ENCODE results near the gene FNDC10.
A peak's percentile ranks its signal among the peaks of the same experiment; 100 is the strongest.
"Not testable (repeated sequence)": the region's sequence is repeated elsewhere in the genome, so short reads cannot be mapped to it uniquely, and the experiment has no call there.

Gene FNDC10

DNA sequence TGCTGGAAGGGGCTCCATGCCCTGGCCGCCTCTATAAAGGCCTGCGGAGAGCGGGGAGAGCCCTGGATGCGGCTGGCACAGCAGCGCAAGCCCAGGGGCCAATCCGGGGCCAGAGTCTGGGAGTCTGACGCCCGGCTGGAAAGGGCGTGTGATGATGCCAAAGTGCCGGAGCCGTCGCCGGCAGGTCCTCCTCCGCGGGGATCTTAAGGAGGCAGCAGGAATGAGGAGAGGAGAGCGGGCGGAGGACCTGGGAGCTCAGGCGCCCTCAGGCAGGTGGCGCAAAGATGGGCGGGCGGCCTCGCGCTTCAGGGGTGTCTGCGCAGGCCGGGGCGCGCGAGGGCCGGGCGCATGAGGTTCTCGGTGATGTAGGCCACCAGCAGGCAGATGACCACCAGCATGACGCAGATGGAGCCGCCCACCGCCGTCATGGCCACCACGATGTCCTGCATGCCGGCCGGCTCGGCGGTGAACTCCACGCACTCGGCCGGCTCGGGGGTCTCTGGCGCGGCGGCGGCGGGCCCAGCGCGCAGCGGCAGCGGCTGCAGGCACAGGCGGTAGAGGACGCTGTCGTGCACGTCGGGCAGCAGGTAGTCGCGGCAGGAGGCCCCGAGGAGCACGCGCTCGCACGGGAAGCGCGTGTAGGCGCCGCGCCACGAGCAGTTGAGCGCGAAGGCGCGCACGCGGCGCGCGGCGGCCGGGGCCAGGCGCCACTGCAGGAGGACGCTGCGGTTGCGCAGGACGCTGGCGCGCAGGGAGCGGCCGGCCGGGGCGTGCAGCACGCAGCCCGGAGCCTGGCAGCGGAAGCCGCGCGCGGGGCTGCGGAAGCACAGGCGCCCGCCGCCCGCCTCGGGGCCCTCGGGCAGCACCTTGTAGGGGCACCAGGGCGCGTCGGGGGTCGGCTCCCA, 653 bp downstream of the FNDC10 start:
- peak; percentile 30 for DNase-seq (ENCODE audit: low spot score)

DNA sequence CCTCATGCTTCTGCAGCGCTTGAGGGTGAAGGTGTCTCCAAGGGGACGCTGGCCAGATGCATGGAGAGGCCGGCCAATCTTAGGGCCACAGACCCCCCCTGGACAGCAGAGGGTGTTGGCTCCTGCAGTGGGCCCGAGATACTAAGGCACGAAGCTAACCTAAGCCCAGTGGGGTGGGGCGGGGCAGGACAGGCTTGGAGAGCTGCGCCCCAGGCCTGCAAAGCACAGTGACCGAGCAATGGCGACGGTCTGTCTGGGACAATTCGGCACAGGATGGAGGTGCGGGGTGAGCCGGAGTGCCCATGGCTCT, 1.3 kb downstream of the FNDC10 start:
- DNase-seq (ENCODE audit: low spot score): no peak

DNA sequence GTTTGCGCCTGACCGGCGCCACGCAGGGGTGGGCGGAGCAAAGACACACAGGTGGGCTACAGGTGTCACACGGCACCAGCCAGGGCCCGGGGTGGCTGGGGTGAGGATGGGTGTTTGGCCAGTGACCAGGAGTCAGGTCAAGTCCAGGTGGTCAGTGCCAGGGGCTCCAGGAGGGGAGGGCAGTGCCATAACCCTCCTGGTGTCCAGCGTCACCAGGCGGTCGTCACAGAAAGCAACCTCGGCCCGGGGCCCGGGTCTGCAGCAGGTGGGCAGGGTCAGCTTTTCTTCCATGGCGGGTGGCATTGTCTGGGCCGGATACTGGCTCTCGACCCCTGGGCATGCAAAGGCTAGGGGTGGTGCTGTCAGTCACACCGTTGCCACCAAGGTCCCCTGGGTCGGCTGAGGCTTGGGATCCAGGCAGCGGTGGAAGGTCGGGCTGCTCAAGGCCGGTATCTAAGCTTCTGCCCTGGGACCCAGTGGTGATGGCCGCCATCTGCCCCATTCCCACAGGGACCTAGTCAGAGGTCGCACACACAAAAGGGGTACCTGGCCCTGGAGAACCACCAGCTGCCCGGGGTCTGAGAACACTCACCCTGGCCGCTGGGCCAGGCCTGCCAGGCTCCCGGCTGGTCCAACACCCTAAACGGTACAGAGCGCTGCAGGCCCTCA, 1.8 kb downstream of the FNDC10 start:
- no peak for DNase-seq (ENCODE audit: low spot score)

DNA sequence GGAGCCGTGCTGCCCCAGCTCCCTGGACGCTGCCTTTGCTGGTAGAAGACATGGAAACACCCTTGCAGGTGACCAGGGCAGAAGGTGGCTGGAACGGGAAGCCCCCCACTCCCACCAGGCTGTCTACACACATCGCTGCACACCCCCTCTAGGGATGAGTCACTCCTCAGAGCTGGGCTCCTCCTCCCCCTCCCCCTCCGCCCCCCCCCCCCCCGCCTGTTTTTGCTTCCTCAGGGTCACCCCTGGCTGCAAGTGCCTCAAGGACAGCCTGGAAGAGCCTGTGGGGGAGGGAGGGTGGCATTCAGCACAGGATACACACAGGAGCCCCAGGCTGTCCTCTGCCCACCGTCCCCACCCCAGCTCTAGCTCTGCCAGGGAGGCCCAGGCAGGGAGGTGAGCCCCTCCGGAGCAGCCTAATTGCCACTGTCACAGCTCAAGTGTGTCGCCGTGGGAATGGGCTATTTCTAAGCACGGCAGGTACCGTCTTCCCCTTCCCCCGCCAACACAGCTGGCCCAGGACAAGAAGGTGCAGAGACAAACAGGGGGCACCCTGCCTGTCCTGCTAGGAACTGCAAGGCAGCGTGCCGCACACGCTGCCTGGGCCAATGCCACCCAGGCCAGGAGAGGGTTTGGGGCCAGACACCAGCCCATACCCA, 2.5 kb downstream of the FNDC10 start:
- DNase-seq (ENCODE audit: low spot score): no peak

DNA sequence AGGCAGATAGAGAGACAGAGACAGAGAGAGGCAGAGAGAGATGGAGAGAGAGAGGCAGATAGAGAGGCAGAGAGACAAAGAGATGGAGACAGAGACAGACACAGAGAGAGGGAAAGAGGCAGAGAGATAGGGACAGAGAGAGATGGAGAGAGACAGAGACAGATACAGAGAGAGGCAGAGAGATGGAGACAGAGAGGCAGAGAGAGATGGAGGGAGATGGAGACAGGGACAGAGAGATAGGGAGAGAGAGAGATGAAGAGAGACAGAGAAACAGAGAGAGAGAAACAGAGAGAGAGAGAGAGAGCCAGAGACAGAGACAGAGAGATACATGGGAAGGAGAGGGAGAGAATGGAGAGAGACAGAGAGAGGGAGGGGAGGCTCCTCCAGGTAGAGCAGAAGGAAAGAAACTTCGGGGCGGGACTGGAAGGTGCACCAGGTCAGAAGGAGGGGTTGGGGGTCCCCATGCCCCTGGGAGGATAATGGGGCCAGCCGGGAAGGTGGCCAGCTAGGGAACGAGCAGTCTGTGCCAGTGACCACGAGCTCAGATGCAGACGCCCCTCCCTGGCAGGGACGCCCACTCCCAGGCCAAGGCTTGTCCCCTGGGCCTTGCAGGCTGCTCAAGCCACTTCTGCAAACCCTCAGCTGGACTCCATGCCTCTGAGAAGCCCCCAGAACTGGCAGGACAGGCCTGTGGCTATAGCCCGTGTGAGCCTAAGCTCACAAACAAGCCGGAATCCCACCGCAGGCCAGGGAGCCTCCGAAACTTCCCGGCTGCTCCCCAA, 3.3 kb downstream of the FNDC10 start:
- no peak for DNase-seq (ENCODE audit: low spot score)

DNA sequence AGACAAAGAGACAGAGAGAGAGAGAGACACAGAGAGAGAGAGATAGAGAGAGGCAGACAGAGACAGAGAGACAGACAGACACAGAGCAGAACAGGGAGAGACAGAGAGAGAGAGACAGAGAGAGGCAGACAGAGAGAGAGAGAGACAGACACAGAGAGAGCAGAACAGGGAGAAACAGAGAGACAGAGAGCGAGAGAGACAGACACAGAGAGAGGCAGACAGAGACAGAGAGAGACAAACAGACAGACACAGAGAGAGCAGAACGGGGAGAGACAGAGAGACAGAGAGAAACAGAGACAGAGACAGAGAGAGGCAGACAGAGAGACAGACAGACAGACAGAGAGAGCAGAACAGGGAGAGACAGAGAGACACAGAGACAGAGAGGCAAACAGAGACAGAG, 4.6 kb downstream of the FNDC10 start:
- not testable (repeated sequence) for DNase-seq (ENCODE audit: low spot score)

DNA sequence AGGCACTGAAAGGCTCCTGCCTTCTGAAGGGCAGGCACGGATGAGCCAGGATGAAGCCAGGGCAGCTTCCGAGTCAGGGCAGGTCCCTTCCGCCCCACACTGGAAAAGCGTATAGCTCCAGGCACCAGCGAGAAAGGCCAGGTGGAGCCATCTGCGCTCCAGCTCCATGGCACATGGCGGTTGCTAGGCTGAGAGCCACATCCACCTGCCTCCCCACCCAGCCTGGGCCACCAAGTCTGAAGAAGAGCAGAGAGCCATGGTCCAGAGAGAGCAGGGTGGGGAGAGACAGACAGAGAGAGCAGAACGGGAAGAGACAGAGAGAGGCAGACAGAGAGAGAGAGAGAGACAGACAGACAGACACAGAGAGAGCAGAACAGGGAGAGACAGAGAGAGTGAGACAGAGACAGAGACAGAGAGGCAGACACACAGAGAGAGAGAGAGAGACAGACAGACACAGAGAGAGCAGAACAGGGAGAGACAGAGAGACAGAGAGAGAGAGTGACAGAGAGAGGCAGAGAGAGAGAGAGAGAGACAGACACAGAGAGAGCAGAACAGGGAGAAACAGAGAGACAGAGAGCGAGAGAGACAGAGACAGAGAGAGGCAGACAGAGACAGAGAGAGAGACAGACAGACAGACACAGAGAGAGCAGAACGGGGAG, 5.2 kb downstream of the FNDC10 start:
- DNase-seq (ENCODE audit: low spot score): no peak

DNA sequence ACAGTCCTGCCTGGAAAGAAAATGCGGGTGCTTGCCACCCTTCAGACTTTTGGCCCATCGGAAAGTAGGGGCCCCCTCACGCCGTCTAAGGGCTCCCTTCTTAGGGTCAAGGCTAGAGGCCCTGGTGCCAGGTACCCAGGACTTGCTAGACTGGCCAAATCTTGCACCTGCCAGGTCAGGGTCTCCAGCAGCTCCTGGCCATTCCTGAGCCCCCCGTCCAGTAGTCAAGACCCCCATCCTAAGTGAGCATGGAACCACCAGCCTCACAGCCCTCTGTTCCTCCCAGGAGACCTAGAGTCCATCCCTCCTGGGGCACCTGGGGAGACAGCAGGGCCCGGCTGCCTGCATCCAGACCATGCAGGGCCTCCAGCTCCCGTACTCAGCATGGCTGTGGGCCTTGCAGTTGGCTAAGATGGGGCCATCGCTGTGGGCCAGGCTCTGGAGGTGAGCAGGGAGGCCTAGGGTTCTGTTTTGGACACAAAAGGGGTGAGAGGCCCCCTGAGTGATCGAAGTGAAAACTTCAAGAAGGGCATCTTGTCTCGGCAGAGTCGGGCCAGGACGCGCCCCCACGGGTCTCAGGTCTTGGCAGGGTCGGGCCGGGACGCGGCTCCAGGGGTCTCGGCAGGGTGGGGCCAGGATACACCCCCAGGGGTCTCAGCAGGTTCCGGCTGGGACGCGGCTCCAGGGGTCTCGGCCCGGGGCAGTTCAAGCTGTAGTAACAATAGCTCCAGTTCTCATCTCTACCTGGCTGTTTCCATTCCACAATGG, 5.9 kb downstream of the FNDC10 start:
- no peak for DNase-seq (ENCODE audit: low spot score)

DNA sequence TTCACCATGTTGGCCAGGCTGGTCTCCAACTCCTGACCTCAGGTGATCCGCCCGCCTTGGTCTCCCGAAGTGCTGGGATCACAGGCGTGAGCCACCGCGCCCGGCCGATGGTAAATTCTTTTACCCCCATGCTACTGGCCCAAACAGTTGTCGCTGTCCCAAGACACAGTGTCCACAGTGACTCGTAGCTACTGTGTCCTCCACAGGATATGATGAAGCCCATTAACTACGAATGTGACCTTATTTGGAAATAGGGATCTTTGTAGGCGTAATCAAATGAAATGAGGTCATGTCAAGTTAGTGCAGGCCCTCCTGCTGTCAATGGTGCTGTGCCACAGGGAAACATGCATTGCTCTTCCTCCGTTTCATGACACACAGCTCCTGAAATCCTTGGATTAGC, 8.5 kb downstream of the FNDC10 start:
- DNase-seq (ENCODE audit: low spot score): no peak

DNA sequence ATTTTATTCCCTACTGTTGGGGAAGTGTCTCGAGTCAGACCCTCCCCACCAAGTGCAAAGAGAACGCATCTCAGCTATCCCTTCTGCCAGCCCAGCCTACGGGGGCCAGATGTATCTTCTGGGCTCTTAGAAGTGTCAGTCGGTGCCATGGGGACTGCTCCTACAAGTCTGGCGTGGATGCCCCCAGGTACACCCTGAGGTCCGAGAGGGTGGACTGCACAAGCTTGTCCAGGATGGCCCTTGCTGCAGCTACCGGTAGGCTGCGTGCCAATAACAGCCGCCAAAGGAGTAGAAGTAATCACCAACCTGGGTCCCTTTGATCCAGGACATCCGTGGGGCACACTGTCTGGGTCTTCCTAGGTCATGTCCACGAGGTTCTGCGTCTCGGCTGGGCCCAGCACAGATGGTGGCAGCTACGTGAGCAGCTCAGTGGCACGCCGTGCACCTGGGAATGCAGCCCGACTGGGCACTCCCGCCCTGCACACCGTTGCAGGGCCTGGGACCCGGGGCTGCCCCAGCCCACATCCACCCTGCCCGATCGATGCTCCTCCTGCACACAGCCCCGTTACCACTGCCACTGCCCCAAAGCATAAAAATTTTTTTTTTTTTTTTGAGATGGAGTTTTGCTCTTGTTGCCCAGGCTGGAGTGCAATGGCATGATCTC, 16.5 kb downstream of the FNDC10 start:
- no peak for DNase-seq (ENCODE audit: low spot score)

DNA sequence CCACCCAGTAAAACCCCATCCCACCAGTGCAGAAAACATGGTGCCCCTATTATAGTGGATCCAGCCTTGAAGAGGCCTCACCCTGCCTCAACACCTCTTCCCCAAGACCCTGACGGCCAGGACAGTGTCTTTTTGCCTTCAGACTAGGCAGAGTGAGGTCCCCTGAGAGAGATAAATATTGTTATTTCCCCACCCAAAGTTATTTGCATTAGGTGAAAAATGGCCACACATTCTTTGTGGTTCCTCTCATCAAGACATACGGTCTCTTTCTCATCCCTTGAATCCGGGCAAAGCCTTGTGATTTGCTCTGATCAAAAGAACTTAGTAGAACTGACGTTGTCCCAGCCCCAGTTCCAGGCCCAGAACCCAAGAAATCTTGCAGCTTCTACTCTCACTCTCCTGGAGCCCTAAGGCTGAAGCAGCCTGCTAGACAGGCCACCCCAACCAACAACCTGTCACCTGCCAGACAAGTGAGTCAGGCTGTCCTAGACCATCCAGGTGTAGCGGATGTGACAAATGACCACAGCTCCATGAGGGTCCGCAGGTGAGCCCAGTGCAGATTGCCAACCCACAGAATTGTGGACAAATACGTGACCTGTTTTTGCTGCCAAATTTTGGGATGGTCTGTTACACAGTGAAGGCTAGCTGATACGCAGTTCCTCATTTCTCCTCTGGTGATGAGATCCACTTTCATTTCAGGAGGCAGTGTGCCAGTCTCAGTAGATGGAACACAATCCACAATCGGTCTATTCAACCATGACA, 17.2 kb downstream of the FNDC10 start:
- DNase-seq (ENCODE audit: low spot score): no peak

DNA sequence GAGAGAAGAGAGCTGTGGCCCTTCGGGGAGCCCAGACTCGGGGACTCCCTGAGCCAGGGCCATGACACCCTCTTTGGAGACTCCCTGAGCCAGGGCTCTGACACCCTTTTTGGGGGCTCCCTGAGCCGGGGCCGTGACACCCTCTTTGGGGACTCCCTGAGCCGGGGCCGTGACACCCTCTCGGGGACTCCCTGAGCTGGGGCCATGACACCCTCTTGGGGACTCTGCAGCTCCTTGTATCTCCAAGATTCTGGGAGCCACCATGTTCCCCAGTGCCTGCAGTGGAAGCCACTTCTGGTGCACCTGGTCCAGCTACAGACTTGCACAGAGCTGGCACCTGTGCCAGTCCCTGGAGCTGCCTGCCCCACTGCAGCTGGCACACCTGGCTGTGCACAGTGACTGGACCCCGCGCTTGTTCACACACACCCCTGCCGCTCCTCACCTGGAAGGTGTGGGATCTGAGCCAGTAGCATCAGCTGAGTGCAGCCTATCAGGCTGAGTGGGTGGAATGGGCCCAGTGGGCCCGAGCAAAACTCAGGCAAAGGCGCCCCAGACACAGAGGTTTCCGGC, 21.5 kb downstream of the FNDC10 start:
- no peak for DNase-seq (ENCODE audit: low spot score)

DNA sequence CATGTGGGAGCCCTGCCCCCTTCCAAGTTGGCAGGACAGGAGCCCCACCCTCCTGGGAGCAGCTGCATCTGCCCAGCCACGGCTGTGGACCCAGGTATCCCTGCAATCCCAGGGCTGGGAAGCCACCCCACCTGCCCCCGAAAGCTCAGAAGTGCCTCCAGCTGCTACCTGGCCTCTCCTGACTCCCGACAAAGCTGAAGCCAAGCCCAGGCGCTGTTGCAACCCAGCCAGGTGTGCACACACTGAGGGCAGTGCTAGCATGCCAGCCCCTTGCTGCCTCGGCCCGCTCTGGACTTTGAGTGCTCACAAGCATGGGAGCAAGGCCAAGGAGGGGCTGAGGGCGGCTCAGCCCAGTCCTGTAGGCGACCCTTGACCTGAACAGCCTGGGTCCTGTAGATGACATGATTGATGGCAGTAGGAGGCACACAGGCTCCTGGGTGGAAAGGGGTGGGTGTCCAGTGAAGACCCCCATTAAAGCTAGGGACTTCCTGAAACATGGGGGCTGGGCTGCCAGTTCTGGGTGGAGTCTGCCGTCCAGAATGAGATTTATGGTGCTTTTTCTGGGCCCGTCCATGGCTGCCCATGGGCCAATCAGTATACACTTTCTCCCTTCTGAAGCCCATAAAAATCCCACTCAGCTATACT, 22.4 kb downstream of the FNDC10 start:
- DNase-seq (ENCODE audit: low spot score): no peak

DNA sequence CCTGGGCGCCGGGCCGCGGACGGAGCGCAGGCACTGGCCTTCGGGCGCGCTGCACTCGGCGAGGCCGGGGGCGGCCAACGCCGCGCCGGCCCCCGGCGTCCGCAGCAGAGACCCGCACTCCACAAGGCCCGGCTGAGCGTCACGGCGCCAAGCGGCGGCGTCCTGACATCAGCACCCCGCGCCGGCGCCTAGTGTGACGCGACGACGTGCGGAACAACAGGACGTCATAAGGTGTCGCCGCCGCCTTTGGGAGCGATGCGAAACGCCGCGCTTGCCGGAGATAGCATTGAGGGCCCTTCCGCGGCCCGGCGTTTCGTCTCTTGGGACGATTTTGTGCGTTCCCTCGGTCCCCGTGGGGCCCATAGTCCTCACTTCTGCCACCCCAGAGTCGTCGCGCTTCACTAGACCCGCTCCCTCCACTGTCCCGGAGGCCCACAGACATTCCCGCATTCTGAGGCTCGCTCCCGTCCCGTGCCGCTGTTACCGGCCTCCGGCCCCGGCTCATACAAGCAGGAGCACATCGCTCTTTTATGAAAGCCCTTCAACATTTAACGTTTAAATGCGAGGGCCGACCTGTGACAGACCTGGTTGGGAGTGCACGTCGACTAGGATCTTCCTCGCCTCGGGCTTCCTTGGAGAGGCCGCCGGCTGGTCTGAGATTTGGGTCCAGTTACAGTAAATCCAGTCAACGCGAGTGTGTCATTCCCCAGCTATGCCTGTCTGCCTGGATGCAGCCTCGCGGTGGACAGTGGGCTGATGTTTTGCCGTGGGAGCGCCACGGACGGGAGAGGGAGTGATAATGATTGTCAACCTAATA, 25.0 kb downstream of the FNDC10 start, which contains the start of gene SSU72:
SSU72 (minus strand) TSS at position 143 of the 817 bp plus-strand sequence. CDS start 306 bp downstream, outside the sequence.
- peak; percentile 91 for DNase-seq (ENCODE audit: low spot score)

DNA sequence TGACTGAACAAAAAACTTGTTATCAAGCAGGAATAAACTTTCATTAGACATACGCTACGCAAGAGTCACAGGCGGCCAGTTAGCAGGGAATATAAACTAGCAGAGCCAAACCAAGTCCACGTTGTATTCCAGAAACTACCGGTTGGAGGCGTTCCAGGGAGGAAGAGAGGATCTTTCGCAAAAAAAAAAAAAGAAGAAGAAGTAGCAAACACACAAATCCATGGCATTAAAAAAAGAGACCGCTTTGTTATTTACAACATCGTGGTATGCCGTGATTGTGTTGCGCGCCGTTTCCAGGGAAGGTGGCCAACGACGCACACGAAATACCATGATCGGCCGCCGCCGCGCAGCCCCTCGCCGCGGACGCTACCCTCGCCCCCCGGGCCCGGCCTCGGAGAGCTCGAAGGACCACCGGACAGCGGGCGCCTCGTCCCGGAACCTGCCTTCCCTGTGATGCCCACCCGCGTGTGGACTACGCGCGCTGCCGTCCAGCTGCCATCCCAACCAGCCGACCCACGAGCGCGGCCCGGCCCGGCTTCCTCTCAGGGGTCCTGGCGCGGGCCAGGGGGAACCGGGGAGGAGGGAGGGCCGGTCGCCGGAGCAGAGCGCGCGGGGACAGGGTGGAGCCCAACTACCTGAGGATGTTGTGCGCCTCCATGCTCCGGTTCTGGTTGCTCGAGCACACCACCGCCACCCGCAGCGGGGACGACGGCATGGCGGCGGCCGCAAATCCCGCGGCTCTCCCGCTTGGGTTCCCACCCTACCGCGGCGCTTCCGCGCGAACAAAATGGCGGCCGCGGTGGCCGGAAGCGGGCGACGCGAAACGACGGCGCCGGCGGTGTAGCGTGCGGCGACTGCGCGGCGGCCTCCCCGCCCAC, 25.9 kb downstream of the FNDC10 start:
- peak; percentile 66 for DNase-seq (ENCODE audit: low spot score)

DNA sequence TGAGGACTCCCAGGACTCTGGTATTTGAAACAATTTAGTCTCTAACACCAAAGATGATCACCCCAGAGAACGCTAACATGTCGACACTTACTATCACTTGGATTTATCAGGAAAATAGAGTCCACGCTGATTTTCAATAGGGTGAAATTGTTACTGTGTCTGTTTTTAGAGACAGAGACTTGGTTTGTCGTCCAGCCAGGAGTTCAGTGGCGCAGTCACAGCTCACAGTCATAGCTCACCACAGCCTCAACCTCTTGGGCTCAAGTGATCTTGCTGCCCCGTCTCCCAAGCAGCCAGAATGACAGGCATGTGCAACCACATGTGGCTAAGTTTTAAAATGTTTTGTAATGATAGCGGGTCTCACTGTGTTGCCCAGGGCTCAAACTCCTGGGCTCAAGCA, 30.6 kb downstream of the FNDC10 start:
- DNase-seq (ENCODE audit: low spot score): no peak

DNA sequence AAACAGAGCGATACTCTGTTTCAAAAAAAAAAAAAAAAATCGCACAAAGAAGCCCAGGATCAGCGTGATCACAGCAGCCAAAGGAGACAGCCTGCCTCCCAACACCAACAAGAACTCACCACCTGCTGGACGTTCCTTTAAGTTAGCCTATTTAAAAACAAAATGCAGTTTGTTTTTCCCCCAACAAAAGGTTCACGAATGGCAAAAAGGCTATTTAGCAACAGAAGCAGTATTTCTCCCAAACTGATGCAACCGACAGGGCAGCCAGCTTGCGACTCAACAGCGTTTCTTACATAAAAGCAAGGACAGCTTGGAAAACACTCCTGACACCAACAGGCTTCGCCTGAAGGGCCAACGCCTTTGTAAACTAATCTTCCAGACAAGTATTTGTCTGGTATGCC, 32.0 kb downstream of the FNDC10 start:
- DNase-seq (ENCODE audit: low spot score): no peak
